OCI-LY1 (cell line): ENCODE data around the gene KCNJ16.

Source experiments
- EZH2 ChIP-seq: fragments of 200-600 bp; sonication (generic), shearing (Covaris generic); IDR thresholded peaks from 2 replicates; pipeline ENCODE4 v1.8.0; 2017; ENCODE audit warnings: borderline replicate concordance, mixed run types, mild to moderate bottlenecking, antibody characterized with exemption, low read length, moderate library complexity, mixed read lengths
- TF ChIP-seq, protein P1 (sequence below): fragments of 200-600 bp; sonication (generic), shearing (Covaris generic); IDR thresholded peaks from 2 replicates; pipeline ENCODE4 v1.5.1; 2017; ENCODE audit warnings: mild to moderate bottlenecking, antibody characterized with exemption, low read length, moderate library complexity, mixed read lengths

DNA sequence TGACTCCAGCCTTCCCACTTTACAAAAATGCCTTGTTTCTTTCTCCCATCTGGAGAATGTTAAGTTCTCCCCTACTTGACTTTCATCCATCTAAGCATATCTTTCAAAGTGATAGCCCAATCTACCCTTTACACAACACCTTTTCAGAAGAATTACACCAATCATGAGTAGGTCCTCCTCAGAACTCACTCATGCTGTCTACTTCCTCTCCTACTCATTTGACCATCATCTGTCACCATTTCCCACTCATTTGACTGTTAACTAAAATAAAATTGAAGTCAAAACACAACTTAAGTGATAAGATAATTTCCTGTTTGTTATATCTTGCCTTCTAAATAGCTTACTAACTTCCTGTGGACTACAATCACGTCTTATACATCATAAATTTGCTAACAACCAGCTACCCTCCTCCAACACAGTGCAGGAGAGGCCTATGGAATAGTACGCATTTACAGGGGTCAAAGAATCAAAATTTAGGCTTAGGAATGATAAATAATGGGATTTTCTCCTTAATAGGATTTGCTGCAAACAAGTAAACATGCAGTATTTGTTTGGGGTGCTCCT, 16.1 kb downstream of the KCNJ16 start:
- TF ChIP-seq, protein P1, sequence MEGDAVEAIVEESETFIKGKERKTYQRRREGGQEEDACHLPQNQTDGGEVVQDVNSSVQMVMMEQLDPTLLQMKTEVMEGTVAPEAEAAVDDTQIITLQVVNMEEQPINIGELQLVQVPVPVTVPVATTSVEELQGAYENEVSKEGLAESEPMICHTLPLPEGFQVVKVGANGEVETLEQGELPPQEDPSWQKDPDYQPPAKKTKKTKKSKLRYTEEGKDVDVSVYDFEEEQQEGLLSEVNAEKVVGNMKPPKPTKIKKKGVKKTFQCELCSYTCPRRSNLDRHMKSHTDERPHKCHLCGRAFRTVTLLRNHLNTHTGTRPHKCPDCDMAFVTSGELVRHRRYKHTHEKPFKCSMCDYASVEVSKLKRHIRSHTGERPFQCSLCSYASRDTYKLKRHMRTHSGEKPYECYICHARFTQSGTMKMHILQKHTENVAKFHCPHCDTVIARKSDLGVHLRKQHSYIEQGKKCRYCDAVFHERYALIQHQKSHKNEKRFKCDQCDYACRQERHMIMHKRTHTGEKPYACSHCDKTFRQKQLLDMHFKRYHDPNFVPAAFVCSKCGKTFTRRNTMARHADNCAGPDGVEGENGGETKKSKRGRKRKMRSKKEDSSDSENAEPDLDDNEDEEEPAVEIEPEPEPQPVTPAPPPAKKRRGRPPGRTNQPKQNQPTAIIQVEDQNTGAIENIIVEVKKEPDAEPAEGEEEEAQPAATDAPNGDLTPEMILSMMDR: no peak
- TF ChIP-seq EZH2: no peak
